DLD1 (cell line): ENCODE results near the gene RNF39.

Source experiments
- in situ Hi-C: cut with HindIII; loops from 2 replicates; pipeline ENCODE4 v1.10.0; 2017; ENCODE audit warnings: low sequenced_read_pairs

Gene RNF39

DNA sequence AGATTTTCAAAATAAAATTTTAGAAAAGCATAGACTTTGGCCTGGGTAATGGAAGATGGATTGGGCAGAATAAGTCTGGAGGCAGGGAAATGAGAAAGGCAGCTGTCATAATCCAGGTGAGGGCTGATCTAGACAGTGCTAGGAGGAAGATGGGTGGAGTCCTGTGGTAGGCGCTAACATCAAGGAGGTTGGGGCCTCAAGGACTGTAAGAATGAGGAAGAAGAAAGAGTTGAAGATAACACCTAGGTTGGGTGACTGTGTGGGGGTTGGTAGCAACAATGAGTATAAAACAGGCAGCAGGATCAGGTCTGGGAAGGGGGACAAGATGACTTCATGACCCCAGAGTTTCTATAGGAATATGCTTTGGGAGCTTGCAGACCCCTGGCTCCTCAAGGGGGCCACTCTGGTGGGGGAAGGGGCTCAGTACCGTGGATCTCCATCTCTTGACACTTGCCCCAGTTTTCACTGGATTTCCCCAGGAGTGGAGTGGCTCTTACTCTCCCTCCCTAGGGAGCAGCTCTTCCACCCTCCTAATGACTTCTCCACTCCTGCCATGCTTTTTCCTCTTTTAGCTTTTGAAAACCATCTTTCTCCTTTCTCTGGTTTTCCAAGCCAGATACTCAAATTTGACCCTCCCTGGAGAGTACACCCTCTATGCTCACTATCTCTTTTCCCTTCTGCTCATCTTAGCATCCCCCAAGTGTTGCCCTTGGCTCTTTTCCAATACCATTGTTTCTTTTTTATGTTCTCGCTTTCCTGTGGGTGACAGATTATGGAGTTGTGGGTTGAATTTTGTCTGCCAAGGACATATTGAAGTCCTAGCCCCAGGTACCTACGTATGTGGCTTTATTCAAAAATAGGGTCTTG, 22.6 kb upstream of the RNF39 start:
- in situ Hi-C loops: loop anchor here (25.0 kb wide), 1 partner anchor 89 kb away; no protein-coding TSS in a partner anchor

DNA sequence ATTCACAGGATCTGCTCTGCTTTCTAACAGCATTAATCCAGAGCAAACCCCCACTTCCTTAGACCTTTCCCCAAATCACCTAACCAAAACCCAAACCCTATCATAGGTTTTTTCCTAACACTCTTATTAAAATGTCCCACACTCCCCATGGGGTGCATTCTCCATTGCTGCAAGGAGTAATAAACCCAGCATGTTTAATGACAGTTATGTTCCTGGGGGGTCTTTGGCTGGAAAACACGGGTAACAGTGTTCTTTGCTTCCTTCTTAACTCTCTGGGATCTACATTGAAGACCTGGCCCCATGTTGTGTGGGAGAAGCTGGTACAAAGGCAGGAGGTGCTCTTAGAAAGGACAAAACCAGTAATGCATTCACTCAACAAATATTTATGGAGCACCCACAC, 21.3 kb upstream of the RNF39 start:
- in situ Hi-C loops: loop anchor here (25.0 kb wide), 1 partner anchor 90 kb away; no protein-coding TSS in a partner anchor

DNA sequence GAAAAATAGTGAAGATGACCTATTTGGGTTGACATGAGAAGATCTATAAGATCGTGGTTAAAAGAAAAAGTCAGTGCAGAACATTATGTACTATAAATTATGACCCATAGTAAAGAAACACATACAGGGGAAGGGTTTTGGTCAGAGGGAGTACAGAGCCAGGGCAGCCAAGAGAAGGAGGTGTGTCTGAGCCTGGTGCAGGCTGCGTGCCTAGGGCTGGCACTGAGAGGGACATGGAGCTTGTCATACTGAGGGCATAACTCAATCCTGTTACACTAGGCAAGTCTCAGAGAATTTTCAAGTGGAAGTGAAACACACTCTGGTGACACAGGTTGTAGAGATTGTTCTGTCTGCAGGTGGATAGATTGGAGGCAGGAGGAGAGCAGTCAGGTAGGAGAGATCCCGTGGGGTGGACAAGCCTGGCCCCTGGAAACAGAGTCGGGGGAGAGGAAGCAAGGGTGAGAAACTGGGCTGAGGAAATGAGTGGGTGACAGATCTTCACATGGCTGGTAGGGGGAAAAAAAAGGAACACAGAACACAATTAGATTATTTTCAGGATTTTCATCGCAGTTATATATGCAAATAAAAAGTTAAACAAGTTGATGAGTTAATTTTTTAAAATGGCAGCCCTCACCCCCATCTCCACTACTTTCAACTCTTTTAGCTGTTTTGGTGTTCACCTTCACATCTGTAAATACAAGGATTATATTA, 18.5 kb upstream of the RNF39 start:
- in situ Hi-C loops: loop anchor here (25.0 kb wide), 1 partner anchor 93 kb away; no protein-coding TSS in a partner anchor

DNA sequence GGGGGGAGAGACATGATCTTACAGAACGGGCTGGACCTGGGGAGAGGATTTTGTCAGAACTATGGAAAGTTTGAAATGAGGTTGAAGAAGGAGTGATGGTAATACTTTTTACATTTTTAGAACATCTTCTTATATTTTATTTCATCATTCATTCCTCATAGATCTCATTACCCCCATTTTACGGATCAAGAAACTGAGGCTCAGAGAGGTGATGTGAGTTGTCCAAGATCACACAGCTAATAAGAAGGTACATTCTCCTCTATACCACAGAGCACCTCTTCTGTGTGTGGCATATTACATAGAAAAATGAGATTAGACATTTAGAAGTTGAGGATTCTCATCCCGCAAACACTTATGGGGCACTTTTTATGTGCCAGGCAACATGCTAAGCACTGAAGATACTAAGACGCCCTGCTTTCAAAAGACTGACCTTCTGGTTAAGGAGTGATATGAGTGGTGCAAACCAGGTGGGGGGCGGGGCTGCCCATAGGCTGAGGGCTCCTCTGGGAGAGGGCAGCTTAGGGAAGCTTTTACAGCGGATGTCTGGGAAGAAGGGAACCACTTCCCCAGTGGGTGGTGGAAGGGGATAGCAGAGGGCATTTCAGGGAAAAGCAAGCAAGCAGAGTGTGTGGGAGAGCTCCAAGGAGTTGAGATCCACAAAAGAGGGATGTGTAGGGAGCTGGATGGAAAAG, 17.4 kb upstream of the RNF39 start:
- in situ Hi-C loops: loop anchor here (25.0 kb wide), 1 partner anchor 94 kb away; no protein-coding TSS in a partner anchor

DNA sequence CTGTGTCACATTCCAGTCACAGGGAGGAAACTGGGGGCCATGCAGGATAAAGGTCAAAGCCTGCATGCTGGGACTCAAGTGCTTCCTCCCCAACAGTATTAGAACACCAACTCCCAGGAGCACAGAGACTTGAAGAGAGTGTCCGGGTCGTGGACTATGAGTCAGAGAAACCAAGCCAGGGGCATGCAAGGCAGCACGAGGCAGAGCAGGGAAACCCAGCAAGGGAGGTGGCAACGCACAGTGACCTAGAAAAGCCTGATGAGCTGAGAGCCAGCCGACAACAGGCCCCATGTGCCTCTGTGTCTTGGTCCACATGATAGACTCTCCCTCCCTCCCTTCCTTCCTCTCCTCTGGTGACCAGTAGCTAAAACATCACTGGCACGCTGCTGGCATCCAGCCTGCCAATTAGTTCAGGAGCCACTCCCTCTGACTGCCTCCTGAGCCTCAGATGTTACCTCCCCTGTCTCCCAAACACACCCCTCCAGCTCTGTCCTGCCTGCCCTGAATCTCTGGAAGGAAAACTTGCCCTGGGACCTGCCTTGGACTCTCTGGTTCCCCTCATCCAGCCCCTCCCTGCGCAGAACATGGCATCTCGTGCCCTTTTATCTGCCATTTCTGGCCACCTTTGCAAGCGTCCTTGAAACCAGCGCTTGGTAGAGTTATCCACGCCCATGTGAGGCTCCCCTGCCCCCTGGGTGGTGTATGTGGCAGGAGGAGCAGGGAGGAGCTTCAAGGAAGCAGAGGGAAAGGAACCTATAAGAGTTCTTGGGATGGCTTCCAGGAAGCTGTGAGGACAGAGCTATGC, 16.2 kb upstream of the RNF39 start:
- in situ Hi-C loops: loop anchor here (25.0 kb wide), 1 partner anchor 96 kb away; no protein-coding TSS in a partner anchor

DNA sequence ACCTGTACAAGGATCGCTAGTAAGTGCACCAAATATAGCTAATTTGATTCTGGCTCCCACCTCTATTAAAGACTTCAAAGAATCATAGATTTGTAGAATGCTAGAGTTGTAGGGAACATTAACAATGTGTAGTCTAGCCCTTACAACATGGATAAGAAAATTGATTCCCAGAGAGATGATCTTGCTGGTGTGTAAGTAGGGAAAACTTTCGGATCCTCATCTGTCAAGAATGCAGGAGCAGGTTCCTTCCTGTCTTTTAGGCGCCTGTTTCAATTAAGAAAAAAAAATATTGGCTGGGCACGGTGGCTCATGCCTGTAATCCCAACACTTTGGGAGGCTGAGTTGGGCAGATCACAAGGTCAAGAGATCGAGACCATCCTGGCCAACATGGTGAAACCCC, 12.3 kb upstream of the RNF39 start:
- in situ Hi-C loops: loop anchor here (25.0 kb wide), 1 partner anchor 99 kb away; no protein-coding TSS in a partner anchor

DNA sequence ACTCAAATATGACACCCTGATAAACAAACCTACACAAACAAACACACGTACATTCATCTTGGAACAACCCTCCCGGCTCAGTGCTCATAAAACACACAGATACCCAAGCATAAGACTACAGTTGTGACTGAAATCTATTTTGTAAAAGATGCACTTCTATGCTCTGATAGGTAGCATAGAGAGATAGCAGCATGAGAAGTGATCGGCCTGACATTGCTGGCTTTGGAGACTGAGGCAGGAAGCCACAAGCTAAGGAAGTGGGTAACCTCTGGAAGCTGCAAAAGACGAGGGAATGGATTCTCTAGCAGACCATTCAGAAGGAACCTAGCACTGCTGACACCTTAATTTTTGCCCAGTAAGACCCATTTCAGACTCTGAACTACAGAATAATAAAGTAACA, 1.6 kb upstream of the RNF39 start:
- in situ Hi-C loops: loop anchor here (25.0 kb wide), 1 partner anchor 110 kb away; no protein-coding TSS in a partner anchor

DNA sequence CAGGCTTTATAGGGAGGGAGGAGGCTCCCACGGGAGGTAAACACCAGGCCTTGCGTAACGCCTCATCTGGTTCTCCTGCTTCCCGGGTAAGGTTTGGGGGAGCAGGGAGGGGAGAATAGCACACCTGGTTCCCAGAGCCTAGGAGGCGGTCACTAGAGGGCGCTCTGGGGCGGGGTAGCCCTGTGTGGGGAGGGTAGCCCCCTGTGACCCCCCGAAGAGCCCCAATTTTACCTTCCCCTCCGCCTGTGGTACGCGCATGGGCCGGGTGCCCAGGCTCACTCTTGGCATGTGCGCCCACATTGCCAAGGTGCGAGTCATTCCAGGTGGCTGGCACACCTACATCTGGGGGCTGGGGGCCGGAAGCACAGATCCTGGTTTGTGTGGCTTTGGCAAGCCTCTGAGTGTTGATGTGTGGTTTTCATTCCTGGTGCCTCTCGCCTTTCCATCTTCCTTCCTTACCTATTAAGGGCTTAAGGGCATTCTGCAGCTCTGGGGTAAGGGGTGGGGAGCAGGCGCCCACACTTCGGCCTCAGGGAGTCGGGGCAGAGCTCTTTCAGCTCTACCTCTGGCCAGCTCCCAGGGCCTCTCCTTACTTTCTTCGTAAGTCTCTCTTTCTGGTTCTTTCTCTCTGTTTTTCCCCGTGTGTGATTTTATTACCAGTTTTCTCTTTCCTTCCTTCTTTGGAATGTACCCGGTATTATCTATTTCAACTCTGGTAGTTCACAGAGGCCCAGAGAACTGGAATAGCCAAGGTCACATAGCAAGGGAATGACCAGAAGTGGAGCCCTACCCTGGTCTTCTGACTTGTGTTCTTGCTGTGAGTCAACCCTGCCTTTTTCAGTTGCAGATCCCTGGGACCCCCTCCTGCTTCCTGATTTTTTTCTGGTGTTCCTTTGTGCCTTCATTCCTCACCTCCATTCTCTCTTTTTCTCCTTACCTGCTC, 492 bp upstream of the RNF39 start:
- in situ Hi-C loops: loop anchor here (25.0 kb wide), 1 partner anchor 111 kb away; no protein-coding TSS in a partner anchor

DNA sequence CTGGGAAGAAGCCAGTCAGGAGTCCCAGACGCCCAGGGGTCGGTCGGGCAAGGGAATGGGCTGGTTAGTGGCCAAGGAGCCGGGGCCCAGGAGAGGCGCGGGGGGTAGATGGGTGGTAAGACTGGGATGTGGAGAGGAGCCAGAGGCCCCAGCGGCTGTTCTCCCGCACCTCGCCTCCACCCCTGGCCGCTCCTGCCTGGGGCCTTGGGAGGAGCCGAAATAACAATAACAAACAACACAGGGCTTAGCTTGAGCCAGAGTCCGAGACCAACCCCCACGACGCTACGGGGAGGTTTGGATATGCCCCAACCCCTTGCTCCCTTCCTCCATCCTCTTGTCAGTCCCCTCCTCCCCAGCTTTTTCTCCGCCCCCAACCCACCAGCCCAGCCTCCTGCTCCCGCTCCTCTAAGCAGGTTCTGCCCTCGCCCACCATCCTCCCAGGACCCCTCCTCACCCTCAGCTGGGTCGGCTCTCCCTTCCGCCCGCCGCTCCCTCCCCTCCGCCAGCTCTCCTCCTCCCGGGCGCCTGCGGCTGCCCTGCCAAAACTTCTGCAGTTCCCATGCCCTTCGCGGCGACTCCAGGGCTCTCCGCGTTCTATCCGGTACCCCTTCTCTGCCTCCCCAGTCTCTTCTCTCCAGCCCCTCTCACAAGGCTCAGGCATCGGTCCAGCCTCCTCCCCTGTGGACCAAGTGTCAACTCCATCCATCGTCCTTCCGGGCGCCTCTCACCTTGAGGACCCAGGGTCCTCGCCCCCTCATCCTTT, 1.1 kb downstream of the RNF39 start:
- in situ Hi-C loops: loop anchor here (25.0 kb wide), 1 partner anchor 113 kb away; no protein-coding TSS in a partner anchor

DNA sequence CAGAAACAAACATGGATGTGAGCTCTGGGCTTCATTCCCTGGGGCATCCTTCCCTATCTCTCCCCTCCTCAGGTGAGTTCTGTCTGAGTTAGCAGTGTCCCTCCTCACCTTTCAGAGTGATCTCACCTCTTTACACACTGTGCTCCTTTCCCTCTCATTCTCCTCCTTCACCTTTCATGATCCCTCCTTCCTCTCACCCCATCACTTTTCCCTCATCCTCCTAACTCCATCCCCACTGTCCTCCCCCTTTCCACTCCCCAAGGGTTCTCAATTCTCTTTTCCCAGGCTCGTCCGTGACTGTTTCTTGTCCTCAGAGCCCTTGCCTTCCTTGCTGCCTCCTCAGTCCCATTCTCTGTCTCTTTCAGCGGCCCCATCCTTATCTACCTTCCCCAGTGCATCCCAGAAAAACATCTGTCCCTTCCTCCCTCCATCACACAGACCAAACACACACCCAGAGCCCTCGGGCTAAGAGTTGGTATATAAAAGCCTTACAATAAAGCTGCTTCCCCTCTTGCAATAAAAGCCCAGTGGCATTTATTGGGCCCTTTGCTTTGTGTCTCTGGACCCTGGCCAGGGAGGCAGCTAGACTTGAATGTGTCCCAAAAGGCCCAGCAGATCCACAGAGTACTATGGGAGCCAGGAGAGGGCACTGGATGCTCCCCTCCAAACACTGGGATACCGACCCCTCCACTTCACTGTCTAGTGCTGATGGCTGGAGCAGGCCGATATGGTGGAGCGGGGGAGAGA, 1.9 kb downstream of the RNF39 start:
- in situ Hi-C loops: no loop called here

DNA sequence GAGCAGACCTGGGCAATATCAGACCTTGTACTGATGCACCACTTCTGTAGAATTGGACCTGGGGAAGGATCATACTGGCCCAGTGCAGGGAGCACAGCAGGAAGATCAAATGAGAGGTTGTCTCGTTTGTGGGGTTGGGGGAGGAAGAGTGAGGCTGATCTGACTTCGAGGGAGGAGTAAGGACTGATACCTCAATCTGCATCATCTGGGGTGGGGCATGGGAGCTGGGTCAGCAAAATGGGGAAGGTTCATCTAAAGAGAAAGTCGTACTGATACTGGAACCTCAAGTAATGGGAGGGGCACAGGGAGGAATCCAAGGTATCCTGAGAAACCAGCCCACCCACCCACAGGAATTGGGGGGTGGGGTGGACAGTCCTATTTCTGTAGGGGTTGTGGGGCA, 3.7 kb downstream of the RNF39 start:
- in situ Hi-C loops: no loop called here

DNA sequence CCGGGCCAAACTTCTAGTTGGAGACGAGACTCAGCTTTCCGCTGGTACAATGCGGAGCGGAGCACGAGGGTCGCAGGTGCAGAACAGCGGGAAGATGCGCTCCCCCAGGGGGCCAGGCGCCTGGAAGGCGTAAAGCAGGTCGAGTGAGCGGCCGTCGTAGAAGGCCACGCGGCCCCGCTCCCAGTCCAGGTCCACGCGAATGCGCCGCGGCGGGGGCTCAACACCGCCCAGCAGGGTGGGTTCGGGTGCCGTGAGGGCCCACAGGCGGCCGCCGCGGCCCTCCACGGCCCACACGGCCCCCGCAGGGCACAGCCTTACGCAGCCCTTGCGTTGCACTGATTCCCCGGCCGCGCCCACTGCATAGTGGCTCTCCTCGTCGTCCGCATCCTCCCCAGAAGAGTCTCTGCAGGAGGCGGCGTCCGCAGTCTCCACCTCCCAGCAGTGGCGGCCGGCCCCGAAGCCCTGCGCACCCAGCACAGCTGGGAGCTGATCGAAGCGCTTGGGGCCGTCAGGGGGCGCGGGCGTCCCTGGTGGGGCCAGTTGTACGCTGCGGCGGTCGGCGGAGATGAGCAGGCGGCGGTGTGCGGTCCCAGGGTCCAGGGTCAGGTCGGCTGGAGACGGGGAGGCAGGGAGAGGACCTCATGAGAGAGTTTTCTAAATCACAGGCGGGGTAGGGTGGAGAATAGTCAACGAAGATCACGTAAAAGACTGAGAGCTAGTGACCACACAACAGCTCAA, 4.3 kb downstream of the RNF39 start:
- in situ Hi-C loops: no loop called here

DNA sequence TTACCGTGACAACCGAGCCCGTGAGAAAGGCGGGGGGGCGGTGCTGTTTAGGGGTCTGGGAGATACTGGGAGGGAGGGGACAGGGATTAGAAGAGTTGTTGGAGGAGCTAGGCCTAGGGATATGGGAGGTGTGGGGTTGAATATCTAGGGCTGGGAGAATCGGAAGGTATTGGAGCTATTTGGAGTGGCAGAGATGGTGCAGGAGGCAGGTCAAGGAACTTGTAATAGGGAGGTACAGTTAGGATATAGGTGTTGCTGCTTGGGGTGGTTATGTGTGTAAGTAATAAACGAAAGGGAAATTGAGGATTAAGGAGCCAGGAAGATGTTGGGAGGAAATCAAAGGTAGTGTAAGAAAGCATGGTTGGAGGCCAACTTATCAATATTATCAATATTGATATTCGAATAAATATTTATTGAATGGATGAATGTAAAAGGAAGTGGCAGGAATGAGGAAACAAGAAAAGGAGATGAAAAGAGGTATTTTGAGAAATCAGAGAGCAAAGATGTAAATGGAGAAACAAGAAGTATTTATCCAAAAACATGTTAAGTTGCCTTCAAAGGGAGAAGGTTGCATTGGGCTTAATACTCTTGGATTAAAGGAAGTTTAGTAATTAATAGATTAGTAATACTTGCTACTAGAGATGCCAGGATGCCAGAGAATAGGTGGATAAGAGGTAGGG, 8.0 kb downstream of the RNF39 start:
- in situ Hi-C loops: no loop called here

DNA sequence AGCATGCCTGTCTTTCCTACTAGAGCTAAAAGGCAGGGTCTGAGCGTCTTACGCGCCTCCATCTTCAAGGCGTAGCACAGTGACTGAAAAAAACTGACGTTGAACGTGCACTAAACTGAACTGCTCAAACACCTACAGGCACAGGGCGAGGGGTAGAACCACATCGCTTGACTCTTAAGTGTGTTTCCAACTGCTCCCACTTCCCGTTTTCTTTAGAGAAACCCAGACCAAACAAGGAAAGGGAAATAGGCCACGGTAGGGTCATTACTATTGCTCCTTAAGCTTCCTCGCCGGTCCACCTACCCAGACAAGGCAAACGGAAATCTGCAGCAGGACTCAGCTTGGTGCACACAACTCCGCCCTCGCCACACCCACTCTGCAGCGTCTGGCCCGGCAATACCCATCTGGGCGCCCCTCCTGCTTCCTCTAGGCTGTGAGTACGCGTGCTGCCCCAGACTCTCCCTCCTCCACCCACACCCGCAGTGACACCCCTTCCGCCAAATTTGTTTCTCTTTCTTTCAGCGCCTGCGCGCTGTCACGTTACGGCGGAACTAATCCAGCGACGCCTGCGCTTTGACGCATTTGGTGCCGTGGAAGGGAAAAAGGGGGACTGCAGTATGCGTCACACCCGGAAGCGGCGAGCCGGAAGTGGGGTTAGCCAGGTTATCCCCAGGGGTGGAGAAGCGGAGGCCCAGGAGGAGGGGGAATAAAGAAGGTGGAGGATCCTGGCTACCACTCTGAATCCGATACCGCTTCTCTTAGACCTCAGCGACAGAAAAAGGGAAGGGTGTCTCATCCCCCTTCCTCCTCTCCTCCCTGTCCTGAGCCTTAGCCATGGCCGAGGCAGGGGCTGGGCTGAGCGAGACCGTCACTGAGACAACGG, 8.8 kb downstream of the RNF39 start, which contains the start of gene PPP1R11:
Gene PPP1R11 (plus strand): TSS at position 622 of the 883 bp plus-strand sequence. CDS start 213 bp downstream, at position 835.
- in situ Hi-C loops: no loop called here

DNA sequence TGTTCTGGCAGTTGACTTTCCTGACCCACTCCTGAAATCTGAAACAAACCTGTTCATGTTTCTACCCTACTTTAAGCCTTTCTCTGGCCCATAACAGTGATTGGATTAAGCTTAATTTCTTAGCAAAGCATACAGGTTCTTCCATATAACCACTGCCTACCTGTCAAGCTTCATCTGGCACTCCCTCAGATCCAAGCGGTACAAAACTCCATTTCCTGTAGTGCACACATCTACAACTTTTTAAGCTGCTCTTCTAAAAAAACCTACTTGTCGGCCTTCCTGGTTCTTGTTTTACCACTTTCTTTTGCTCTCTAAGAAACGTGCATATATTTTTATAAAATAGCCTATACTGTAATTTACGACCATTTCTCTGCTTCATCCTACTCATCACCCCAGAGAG, 9.5 kb downstream of the RNF39 start:
- in situ Hi-C loops: no loop called here
